Subcutaneous abdominal adipose tissue (tissue), 5 donors: ENCODE results near the gene MAP2K3.

Experiments used
- H3K27ac ChIP-seq: one replicate; pipeline ENCODE4 v1.7.0; 2013; ENCODE audit warnings: low read depth, mild to moderate bottlenecking, inconsistent platforms, low read length, moderate library complexity
- H3K27me3 ChIP-seq, 5 donors: one replicate each; pipeline ENCODE4 v1.7.0; 2013; ENCODE audit warnings: low read length in 5 of 5, inconsistent platforms in 1 of 5; ENCODE audit not compliant: control insufficient read depth in 5 of 5, insufficient read depth in 4 of 5
- H3K36me3 ChIP-seq, 5 donors: one replicate each; pipeline ENCODE4 v1.7.0; 2013; ENCODE audit warnings: low read length in 5 of 5; ENCODE audit not compliant: control insufficient read depth in 5 of 5, insufficient read depth in 5 of 5
- H3K4me1 ChIP-seq, 5 donors: one replicate each; pipeline ENCODE4 v1.7.0; 2013; ENCODE audit warnings: low read length in 5 of 5, mild to moderate bottlenecking in 3 of 5, moderate library complexity in 1 of 5; ENCODE audit not compliant: control insufficient read depth in 5 of 5, insufficient read depth in 5 of 5
- H3K4me3 ChIP-seq, 5 donors: one replicate each; pipeline ENCODE4 v1.7.0; 2013; ENCODE audit warnings: low read length in 5 of 5, low read depth in 1 of 5
- H3K9ac ChIP-seq, 5 donors: one replicate each; pipeline ENCODE4 v1.7.0; 2013; ENCODE audit warnings: low read length in 5 of 5, mild to moderate bottlenecking in 4 of 5, moderate library complexity in 3 of 5
- H3K9me3 ChIP-seq, 5 donors: one replicate each; pipeline ENCODE4 v1.7.0; 2013; ENCODE audit warnings: low read length in 5 of 5; ENCODE audit not compliant: control insufficient read depth in 5 of 5
- donor health status: healthy.
- donor health status: healthy.
- donor health status: healthy.
- donor health status: healthy.
- donor health status: healthy.

The MAP2K3 gene

DNA sequence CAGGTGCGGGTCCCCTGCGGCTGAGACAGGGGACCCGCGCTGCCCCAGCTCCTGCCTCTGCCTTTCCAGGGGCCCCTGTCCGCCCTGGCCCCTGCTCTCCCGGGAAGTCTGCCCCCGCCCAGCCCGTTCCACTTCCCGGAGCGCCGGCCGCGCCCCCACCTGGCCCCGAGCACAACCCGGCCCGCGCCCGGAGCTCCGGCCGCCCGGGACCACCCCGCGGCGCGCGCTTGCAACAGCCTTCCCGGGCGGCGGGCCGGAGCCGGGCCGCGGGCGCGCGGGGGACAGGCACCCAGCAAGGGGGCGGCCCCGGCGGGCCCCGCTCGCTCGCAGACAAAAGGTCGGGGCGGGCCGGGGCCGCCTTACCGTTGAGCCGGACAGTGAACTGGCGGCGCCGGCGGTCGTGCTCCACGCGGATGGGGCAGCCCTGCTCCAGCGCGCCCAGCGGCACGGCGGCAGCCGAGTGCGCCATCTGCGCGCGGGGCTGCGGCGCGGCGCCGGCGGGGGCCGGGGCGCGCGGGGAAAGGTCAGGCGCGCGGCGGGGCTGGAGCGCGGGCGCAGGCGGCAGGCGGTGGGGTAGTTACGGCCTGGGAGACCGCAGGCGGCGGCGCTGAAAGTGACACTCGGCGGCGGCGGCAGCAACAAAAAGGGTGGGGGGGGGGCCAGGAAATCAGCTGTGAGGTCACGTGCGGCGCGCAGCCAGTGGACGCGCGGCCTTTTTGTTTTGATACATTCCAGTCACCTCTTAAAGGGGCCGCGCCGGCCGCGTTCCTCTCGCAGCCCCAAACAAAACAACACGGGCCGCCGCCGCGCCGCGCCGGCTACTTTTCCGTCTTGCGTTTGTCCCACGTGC is 31.5 kb upstream of the MAP2K3 start, which contains the start of gene NATD1:
TSS of gene NATD1 (minus strand) at position 615 of the 850 bp plus-strand sequence. CDS start at position 469, 146 bp downstream.
- H3K27ac ChIP-seq: peak within 1 kb of the TSS; percentile 76
- H3K9ac ChIP-seq: peak within 1 kb of the TSS; percentile 53 to 86 (median 75)
- H3K27me3 ChIP-seq: no peaks in the 10 kb centered on the region
- H3K9me3 ChIP-seq: no peaks in the 10 kb centered on the region
- H3K4me1 ChIP-seq: peaks cover 7 to 52% (median 48%) of the 10 kb centered on the region in 5 donors
- no peaks in the 10 kb centered on the region for H3K36me3 ChIP-seq
- peak within 1 kb of the TSS; percentile 70 to 83 (median 75) for H3K4me3 ChIP-seq

DNA sequence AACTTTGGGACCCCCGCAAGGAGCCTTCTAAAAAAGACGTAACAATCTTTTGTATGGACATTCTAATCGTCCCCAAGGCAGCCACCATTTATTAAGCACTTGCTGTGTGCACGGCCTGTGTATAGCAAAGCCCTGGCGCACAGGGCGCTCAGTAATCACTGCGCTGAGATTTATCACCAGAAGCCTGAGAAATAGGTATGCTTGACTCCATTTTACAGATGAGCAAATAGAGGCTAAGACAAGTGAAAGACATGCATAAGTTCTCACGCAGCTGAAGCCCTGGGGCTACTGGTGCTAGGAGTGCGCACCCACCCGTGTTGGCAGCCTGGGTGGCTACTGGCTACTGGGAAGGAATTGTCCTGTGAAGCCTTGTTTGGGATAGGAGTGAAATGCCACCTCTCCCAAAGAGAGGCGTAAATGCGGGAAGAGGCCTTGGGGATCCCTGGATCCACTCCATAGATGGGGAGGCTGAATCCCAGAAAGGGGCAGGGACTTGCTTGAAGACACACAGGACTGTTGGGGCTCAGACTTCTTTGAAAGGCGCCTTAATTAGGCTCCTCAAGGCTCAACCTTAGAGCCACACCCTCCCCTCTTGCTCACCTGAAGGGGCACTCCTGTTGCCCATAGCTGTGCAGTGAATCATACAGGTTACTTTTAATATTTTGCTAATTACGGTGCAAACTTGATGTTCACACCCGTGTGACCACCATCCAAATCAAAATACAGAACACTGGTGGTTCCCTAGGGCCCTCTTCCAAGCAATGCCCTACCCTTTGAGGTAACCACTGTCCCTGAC is 30.7 kb upstream of the MAP2K3 start:
- H3K27me3 ChIP-seq: no peaks in the 10 kb centered on the region
- no peaks in the 10 kb centered on the region for H3K9me3 ChIP-seq
- peak overlapping the region; percentile 70 to 83 (median 75) for H3K4me3 ChIP-seq
- H3K4me1 ChIP-seq: peaks cover 7 to 45% (median 44%) of the 10 kb centered on the region in 5 donors
- H3K36me3 ChIP-seq: no peaks in the 10 kb centered on the region
- peak overlapping the region; percentile 19 to 65 (median 40) for H3K9ac ChIP-seq
- H3K27ac ChIP-seq: peak overlapping the region; percentile 72

DNA sequence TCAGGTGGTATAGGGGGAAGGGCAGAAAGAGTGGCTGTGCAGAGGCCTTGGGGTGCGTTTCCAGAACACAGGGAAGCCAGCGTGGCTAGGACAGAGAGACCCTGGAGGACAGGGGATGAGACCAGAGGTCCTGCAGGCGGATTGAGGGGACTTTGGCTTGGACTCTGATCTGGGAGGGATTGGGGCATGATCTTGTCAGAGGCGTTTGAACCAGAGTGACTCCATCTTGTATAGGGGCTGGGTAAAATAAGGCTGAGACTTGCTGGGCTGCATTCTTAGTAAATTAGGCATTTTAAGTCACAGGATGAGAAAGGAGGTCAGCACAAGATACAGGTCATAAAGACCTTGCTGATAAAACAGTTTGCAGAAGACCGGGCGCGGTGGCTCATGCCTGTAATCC is 25.9 kb upstream of the MAP2K3 start:
- no peak overlapping the region for H3K4me3 ChIP-seq
- H3K9me3 ChIP-seq: no peaks in the 10 kb centered on the region
- H3K9ac ChIP-seq: no peak overlapping the region
- no peaks in the 10 kb centered on the region for H3K36me3 ChIP-seq
- peaks cover 3 to 11% (median 9%) of the 10 kb centered on the region in 5 donors for H3K4me1 ChIP-seq
- H3K27ac ChIP-seq: no peak overlapping the region
- H3K27me3 ChIP-seq: no peaks in the 10 kb centered on the region

DNA sequence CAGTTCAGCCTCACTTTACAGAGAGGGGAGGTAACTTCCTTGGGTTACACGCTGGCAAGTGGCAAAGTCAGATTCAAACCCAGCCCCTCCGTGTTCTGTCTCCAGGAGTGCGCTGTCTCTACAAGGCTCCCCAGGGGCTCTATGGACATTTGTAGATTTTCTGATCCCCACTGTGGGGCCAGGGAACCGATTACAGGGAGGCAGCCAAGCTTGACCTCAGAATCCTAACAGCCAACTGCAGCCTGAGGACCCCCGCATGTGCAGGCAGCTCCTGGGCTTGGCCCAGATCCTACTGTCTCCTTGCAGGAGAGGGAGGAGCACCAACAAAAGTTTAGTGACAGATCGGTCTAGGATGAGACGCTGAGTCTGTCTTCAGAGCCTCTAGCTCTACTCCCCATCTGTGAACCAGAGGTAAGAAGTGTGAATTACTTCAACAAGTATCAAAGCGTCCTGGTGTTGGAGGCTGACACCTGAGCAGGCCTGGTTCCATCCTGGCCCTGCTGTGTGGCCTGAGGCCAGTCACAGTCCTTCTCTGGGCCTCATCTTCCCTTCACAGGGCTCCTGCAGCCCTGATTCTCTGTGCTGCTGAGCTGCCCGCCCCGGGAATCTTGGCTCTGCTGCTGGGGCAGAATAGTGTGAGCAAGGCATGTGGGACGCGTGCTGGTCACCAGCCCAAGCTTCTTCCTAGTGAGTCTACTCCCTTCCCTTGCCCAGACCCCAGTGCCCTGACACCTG is 22.1 kb upstream of the MAP2K3 start:
- Histone ChIP-seq H3K4me1 (peaks cover 0 to 7% (median 4%) of the 10 kb centered on the region in 5 donors), H3K9me3 (no peaks in the 10 kb centered on the region), H3K36me3 (no peaks in the 10 kb centered on the region), H3K27ac (no peak overlapping the region), H3K27me3 (no peaks in the 10 kb centered on the region), H3K9ac (no peak overlapping the region), H3K4me3 (no peak overlapping the region)

DNA sequence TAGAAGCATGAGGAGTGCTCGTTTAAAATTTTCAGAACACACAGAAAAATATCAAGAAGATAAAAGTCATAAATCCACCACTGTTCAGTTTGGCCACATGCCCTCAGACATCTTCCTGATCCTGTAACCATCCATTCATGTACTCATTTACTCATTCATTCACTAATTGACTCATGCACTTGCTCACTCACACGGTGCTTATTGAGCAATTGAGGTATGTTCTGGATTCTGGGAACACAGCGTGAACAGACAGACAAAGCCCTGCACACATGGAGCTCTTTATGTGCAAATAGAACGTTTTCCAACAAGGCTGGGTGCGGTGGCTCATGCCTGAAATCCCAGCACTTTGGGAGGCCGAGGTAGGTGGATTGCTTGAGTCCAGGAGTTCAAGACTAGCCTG is 21.1 kb upstream of the MAP2K3 start:
- H3K27me3 ChIP-seq: no peaks in the 10 kb centered on the region
- no peak overlapping the region for H3K4me3 ChIP-seq
- H3K27ac ChIP-seq: no peak overlapping the region
- H3K36me3 ChIP-seq: no peaks in the 10 kb centered on the region
- peaks cover 0 to 7% (median 4%) of the 10 kb centered on the region in 5 donors for H3K4me1 ChIP-seq
- H3K9me3 ChIP-seq: no peaks in the 10 kb centered on the region
- H3K9ac ChIP-seq: no peak overlapping the region

DNA sequence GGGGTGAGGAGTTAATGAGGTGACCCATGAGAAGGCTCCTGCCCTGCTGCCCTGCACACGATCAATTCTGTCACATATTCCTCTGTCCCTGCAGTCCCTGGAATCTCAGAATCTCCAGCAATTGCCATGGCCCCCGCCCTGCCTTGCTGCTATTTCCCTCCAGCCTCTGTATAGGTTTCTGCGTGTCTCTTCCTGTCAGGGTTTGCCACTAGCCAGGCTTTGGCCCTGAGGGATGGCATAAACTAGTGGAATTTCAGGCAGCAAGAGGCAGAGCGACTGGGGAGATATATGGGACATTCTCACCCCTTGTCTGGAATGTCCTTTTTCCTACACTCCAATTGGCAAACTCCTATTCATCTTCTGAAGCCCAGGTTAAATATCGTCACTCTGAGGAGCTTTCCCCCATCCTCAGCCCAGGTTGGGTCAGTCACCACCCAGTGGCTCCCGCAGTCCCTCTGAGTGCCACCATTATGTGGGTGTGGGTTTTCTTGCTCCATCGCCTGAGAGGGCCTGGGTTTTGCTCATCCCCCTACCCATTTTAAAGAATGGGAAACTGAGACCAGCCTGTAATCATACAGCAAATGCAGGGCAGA is 15.8 kb upstream of the MAP2K3 start:
- peaks cover 0 to 3% (median 0%) of the 10 kb centered on the region in 5 donors for H3K4me1 ChIP-seq
- no peak overlapping the region for H3K27ac ChIP-seq
- H3K9me3 ChIP-seq: no peaks in the 10 kb centered on the region
- H3K27me3 ChIP-seq: no peaks in the 10 kb centered on the region
- H3K4me3 ChIP-seq: no peak overlapping the region
- H3K36me3 ChIP-seq: no peaks in the 10 kb centered on the region
- H3K9ac ChIP-seq: no peak overlapping the region

DNA sequence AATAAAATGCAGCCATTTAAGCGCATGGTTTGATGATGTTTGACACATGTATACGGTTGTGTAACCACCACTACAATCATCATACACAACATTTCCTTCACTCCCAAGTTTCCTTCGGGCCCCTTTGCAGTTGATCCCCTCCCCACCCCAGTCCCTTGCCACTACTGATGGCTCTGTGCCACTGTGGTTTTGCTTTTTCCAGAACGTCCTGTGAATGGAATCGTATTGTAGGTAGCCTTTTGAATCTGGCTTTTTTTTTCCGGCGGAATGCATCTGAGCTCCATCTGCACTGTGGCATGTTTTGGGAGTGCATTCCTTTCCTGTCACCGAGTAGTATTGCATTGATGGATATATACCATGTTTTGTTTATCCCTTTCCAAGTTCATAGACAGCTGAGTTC is 15.1 kb upstream of the MAP2K3 start:
- H3K4me1 ChIP-seq: peaks cover 0 to 3% (median 0%) of the 10 kb centered on the region in 5 donors

DNA sequence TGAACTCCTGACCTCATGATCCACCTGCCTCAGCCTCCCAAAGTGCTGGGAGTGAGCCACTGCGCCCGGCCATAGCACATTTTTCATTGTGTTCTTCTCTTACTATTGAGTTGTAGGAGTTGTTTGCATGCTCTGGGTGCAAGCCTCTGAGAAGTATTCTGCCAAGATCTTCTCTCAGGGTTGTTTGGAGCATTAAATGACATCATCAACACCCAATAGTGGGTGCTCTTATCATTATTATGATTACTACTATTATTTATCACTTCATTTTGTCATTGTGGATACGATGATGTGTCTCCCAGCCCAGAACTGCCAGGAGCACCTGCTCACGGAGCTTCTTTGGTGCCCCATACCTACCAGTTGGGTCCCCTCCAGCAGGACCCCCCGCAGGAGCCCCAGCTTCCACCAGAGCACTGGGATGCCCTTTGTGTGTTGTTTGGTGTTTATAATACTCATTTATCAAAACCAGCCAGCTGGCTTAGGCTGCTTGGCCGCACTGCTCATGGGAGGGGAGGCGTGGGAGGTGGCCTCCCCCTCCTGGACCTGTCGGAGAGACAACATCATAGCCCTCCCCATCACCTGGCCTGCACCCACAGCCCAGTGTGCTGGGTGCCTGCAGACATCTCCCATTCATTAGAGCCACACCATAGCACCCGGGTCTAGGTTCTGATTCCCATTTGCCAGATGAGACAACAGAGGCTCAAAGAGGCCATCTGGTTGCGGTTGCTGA is 12.9 kb upstream of the MAP2K3 start:
- no peaks in the 10 kb centered on the region for H3K36me3 ChIP-seq
- H3K27ac ChIP-seq: no peak overlapping the region
- no peak overlapping the region for H3K4me3 ChIP-seq
- no peaks in the 10 kb centered on the region for H3K9me3 ChIP-seq
- peaks cover 0 to 18% (median 17%) of the 10 kb centered on the region in 5 donors for H3K4me1 ChIP-seq
- H3K27me3 ChIP-seq: no peaks in the 10 kb centered on the region
- H3K9ac ChIP-seq: no peak overlapping the region

More for the DNA sequence above, 15.1 kb upstream of the MAP2K3 start:
- Histone ChIP-seq H3K36me3 (no peaks in the 10 kb centered on the region), H3K4me3 (no peak overlapping the region), H3K27ac (no peak overlapping the region), H3K27me3 (no peaks in the 10 kb centered on the region), H3K9ac (no peak overlapping the region), H3K9me3 (no peaks in the 10 kb centered on the region)

DNA sequence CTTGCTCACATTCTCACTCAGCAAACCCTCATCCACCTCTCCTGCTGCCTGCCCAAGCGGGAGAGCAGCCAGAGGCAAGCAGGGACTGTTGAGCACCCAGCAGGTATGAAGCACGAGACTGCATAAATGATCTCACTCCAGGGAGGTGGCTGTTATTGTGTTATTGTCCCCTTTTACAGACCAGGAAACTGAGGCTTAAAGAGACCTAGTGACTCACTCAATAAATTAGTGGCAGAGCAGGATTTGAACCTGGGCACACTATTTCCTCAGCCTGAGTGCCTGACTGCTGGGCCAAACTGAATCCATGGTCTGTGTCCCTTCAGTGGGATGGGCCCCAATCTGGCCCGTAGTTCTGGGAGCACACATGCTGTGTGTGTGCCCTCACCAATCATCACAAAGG is 12.3 kb upstream of the MAP2K3 start:
- Histone ChIP-seq H3K9me3 (no peaks in the 10 kb centered on the region), H3K9ac (no peak overlapping the region), H3K27me3 (no peaks in the 10 kb centered on the region), H3K4me3 (no peak overlapping the region), H3K27ac (no peak overlapping the region), H3K4me1 (peaks cover 0 to 18% (median 17%) of the 10 kb centered on the region in 5 donors), H3K36me3 (no peaks in the 10 kb centered on the region)
